ENCODE measurements around the gene SMARCC1.

The SMARCC1 gene

GRCh38 chr3:47588053-47588452, 193.6 kb downstream of the SMARCC1 start:
- DNase-seq (ENCODE audit: low read depth) = no peak

GRCh38 chr3:47586746-47587145, 194.9 kb downstream of the SMARCC1 start:
- no peak for DNase-seq (ENCODE audit: low read depth)

GRCh38 chr3:47583320-47584075, 198.2 kb downstream of the SMARCC1 start:
- peak; percentile 12 for DNase-seq (ENCODE audit: low read depth)

- peak; percentile 14 for DNase-seq (ENCODE audit: low read depth)
These were observed 199.9 kb downstream of the SMARCC1 start for GRCh38 chr3:47581835-47582234.

- DNase-seq (ENCODE audit: low read depth) = no peak
These were observed 200.3 kb downstream of the SMARCC1 start for GRCh38 chr3:47581422-47581821.

GRCh38 chr3:47580481-47580880, 201.2 kb downstream of the SMARCC1 start:
- DNase-seq (ENCODE audit: low read depth) = no peak

GRCh38 chr3:47579875-47580274, 201.8 kb downstream of the SMARCC1 start:
- DNase-seq (ENCODE audit: low read depth) = peak; percentile 27

- no peak for DNase-seq (ENCODE audit: low read depth)
These were observed 202.7 kb downstream of the SMARCC1 start, which contains the start of gene CSPG5 for GRCh38 chr3:47578691-47579632. CSPG5 (minus strand) TSS chr3:47578865; CDS start chr3:47578693, 172 bp downstream.

- DNase-seq (ENCODE audit: low read depth) = no peak
These were observed 203.5 kb downstream of the SMARCC1 start for GRCh38 chr3:47578119-47578632.

GRCh38 chr3:47577583-47578118, 204.0 kb downstream of the SMARCC1 start:
- DNase-seq (ENCODE audit: low read depth) = peak; percentile 8

GRCh38 chr3:47573190-47574172, 208.2 kb downstream of the SMARCC1 start:
- no peak for DNase-seq (ENCODE audit: low read depth)

- DNase-seq (ENCODE audit: low read depth) = no peak
These were observed 210.1 kb downstream of the SMARCC1 start for GRCh38 chr3:47571391-47572175.

- no peak for DNase-seq (ENCODE audit: low read depth)
These were observed 212.8 kb downstream of the SMARCC1 start for GRCh38 chr3:47568901-47569300.

GRCh38 chr3:47567149-47567548, 214.5 kb downstream of the SMARCC1 start:
- no peak for DNase-seq (ENCODE audit: low read depth)

- DNase-seq (ENCODE audit: low read depth) = no peak
These were observed 215.0 kb downstream of the SMARCC1 start for GRCh38 chr3:47566667-47567066.

- DNase-seq (ENCODE audit: low read depth) = no peak
These were observed 215.8 kb downstream of the SMARCC1 start for GRCh38 chr3:47565734-47566550.

GRCh38 chr3:47556351-47556750, 225.3 kb downstream of the SMARCC1 start:
- DNase-seq (ENCODE audit: low read depth) = no peak

- no peak for DNase-seq (ENCODE audit: low read depth)
These were observed 227.4 kb downstream of the SMARCC1 start for GRCh38 chr3:47554335-47554734.

GRCh38 chr3:47553407-47553806, 228.3 kb downstream of the SMARCC1 start:
- no peak for DNase-seq (ENCODE audit: low read depth)
